OCI-LY3 (cell line): ENCODE measurements around the gene FBXL4.

Experiments
- CTCF ChIP-seq: fragments of 200-600, 300-600 bp; sonication (generic); IDR thresholded peaks from 2 replicates; pipeline ENCODE4 v1.5.1; 2014; ENCODE audit warnings: antibody characterized with exemption, low read length, low read depth
- EZH2phosphoT487 ChIP-seq: fragments of 200-600 bp; shearing (Covaris generic); IDR thresholded peaks from 2 replicates; pipeline ENCODE4 v1.6.1; 2018; ENCODE audit warnings: antibody characterized with exemption, mixed run types, low read depth

GRCh38 chr6:98838032-98838431 is 109.7 kb downstream of the FBXL4 start:
- TF ChIP-seq CTCF (no peak), EZH2phosphoT487 (no peak)
